ENCODE data around the gene RAD51B.

DNA sequence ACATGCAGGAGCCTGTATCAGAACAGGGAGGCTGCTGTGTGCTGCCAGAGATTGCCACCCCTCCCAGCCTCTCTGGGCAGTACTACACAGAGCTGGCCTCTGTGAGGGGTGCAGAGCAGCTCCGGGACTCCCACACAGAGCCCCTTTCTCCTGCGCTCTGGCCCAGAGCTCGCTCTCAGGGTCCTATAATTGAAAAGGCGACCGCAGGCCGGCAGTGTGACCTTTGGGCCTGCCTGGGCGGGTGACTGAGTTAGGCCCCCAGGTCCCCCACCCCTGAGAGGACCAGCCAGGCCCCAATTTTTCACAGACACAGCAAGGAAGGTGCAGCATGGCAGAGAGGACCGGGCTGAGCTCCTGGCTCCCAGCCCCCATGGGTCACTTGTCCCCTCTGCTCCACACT lies 836.9 kb downstream of the RAD51B start:
- TF ChIP-seq, protein P1, sequence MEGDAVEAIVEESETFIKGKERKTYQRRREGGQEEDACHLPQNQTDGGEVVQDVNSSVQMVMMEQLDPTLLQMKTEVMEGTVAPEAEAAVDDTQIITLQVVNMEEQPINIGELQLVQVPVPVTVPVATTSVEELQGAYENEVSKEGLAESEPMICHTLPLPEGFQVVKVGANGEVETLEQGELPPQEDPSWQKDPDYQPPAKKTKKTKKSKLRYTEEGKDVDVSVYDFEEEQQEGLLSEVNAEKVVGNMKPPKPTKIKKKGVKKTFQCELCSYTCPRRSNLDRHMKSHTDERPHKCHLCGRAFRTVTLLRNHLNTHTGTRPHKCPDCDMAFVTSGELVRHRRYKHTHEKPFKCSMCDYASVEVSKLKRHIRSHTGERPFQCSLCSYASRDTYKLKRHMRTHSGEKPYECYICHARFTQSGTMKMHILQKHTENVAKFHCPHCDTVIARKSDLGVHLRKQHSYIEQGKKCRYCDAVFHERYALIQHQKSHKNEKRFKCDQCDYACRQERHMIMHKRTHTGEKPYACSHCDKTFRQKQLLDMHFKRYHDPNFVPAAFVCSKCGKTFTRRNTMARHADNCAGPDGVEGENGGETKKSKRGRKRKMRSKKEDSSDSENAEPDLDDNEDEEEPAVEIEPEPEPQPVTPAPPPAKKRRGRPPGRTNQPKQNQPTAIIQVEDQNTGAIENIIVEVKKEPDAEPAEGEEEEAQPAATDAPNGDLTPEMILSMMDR (conservative IDR thresholded peaks at IDR 0.05 in 1 of 2, IDR thresholded peaks at IDR 0.05 in 1 of 2; ENCODE audit: low read depth in 1 of 2, low read length in 2 of 2): no peak
- no peak for TF ChIP-seq EZH2 (IDR thresholded peaks at IDR 0.05; ENCODE audit: low read length, missing control alignments)
